Subcutaneous adipose tissue (tissue), 4 donors: ENCODE data around the gene SLC25A21. TPM values are rescaled to one million over a fixed set of nuclear protein-coding genes. Genes with fewer than 3 reads are reported as not detected.

Experiments used
- total RNA-seq, 4 donors: library from RNA; depleted of rRNA; stranded (reverse); fragments of >200 nt; gene quantifications; one replicate each; pipeline ENCODE4 v1.1.0, GENCODE V29; 2016
- TF ChIP-seq, protein P1 (sequence below): fragments of 450-650 bp; IDR thresholded peaks from one replicate; pipeline ENCODE4 v1.5.1; 2016; ENCODE audit warnings: low read depth, mild to moderate bottlenecking, control low read depth, antibody characterized with exemption, moderate library complexity

The SLC25A21 gene
- total RNA-seq, 4 donors from 2014 or later, result 0.98 to 1.1 TPM; not detected in 2

DNA sequence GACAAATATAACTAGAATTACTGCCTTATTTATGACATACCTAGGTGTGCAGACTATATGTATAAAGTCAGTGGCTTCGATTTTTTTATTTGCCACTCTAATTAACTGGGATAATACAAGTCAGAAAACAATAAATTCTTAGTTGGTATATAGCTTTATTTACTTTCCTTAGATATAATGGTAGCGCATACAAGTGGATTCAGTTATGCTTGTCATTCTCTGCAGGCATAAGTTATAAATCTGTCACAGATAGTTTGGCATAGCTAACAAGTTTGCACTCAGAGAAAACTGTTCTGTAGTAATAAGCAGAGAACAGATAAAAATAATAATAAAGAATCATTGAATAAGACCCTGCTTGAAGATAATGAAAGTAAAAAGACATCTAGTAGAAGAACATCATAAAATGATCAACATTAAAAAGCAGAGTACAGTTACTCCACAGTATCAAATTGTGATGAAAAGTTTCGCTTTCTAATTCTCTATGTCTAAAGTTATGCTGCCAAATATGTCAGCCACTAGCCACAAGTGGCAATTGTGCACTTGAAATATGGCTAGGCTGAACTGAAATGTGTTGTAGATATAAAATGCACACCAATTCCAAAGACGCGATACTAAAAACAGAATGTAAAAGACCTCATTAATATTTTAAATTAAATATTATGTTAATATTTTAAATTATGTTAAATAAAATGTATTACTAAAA lies 224.1 kb downstream of the SLC25A21 start:
- TF ChIP-seq, protein P1, sequence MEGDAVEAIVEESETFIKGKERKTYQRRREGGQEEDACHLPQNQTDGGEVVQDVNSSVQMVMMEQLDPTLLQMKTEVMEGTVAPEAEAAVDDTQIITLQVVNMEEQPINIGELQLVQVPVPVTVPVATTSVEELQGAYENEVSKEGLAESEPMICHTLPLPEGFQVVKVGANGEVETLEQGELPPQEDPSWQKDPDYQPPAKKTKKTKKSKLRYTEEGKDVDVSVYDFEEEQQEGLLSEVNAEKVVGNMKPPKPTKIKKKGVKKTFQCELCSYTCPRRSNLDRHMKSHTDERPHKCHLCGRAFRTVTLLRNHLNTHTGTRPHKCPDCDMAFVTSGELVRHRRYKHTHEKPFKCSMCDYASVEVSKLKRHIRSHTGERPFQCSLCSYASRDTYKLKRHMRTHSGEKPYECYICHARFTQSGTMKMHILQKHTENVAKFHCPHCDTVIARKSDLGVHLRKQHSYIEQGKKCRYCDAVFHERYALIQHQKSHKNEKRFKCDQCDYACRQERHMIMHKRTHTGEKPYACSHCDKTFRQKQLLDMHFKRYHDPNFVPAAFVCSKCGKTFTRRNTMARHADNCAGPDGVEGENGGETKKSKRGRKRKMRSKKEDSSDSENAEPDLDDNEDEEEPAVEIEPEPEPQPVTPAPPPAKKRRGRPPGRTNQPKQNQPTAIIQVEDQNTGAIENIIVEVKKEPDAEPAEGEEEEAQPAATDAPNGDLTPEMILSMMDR, result no peak

DNA sequence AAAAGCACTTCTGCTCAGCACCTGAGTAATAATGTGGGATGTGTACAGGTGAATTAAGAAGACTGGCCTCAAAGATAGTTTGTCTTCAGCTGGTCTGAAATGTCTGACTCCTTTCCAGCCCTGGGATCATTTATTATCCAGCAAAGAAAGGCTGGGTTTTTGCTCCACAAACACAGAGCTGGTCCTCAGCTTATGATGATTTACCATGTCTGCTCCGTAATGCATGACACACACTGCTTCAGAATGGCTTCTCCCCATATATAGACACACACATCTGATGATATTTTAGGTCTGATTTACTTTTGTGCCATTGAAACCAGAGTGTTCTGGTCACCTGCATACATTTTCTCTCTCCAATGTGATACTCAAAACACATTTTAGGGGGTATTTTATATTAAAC lies 225.0 kb downstream of the SLC25A21 start:
- TF ChIP-seq, protein P1, result no peak

DNA sequence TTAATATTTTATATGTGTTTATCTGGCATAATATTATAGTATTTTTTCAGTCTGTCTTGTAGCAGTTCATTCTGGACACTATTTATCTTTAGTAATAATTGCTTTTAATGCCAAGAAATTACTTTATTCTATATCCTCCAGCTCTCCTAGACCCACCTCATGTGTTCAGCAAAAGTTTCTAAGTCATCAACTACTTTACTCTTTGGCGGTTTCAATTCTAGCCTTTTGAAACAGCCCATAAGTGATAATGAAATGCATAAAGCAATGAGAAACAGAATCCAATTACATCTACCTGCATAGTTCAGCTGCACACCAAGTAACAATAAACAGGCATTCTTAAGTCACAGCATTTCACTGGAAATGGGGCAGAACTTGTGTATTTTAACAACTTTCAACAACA lies 225.5 kb downstream of the SLC25A21 start:
- TF ChIP-seq, protein P1, result no peak

DNA sequence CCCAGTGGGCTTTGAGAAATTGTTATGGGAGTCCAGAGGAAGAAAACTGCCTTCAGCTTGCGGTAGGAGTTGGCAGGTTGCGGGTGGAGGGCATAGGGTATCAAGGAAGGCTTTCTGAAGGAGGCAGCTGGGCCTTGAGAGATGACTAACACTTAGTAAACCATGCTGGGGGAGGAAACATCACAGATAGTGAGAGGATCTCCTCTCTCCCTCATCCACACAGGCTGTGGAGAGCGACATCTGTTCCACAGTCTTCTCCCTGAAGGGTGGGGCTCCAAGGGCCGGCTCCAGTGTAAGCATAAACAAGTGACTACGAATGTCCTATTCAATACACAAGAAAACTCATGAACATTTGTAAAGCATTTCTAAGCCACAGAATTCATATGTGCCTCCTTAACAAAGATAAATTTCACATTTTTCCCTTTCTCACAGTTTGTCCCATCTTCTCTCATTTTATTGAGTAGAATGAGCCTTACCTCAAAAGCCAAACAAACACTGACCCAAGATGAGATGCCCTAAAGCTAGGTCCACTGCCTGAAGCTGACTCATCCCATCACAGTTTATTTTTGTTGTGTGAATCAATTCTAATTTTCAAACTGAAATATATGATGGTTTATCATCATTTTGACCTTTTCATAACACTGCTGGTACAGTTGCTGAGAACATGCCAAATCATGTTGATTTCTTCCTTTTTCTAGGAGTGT lies 227.9 kb downstream of the SLC25A21 start:
- TF ChIP-seq, protein P1, result no peak

DNA sequence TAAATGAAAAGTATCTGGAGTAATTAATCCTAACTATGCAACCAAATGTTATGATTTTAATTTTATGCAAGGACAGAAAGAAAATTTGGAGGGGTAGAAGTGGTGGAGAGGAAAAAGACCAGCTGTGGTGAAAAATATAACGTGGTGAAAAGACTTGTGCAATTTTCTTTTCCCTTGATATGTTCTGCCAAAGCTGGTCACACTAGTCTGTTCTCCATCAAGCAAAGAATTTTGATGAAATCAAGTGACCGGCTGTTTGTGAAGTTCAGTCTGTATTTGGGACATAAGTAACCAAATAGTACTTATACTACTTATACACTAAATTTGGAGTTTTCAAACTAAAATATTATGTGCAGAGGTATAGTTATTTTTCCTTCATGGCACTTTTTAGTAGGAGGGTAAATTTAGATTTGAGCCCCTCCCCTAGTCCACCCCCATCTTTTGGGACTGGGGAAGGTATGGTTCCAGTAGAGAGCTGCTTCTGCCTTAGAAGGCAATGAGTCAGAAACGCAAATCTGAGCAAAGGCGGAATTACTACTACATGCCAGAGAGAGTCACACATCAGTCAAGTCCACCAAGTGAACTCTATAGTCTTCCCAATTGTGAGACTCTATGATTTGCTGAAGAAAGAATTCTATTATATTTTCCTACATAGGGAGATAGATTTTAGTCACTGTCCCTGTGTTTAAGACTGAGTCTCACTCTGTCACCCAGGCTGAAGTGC lies 229.7 kb downstream of the SLC25A21 start:
- TF ChIP-seq, protein P1, result no peak

DNA sequence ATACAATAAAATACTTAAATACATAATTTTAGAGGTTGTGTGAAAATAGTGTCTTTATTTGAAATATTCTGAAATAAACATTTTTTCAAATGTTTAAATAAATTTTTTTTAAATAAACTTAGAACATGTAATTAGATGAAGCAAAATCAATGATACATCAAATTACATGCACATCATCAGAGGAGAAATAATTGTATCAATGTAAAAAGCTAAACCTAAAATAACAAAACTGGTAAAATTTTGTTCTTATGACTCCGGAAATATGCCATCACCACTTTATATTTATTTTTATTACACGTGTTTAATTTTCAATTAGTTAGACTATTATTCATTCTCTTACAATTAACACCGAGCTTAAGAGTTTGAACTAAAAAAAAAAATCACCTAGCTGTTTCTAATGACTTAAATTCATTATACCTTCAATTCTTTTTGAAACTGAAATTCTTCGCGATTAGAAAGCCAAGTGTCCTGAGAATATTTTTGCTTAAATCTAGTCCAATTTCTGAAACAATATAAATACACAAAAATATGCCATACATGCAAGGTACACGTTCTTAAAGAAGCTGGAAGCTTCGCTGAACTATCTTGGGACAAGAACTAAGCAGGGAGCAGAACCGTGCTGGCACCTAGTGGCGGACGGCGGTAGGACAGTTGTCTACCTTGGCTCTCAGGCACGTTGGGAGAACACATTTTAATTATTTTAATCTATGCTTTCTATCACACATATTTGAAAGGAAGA lies 230.5 kb downstream of the SLC25A21 start:
- TF ChIP-seq, protein P1, result no peak
